ENCODE results near the gene UPP1.

- TF ChIP-seq POLR2A (IDR thresholded peaks at IDR 0.05; ENCODE audit: low read length) (no peak), HOXA7 (CRISPR knock-in tag; IDR thresholded peaks at IDR 0.05) (no peak)
These were observed 463 bp upstream of the UPP1 start for GRCh38 chr7:48088559-48089045.

All from A549 (cell line).